Esophagus mucosa (tissue), 1 donor: Measurements from ENCODE around the gene DSG4. TPM values are rescaled to one million over a fixed set of nuclear protein-coding genes. Genes with fewer than 3 reads are reported as not detected.

Experiments
- ATAC-seq: fragments of 200-7000 bp; cut with Tn5 transposase; one replicate; pipeline ENCODE4 v1.9.1; 2020
- total RNA-seq: library from RNA; stranded (reverse); gene quantifications from one replicate; pipeline ENCODE4 v1.2.4, GENCODE V29; 2023
- donor health status: DM: yes; HTN: yes; CAD: no.

Gene DSG4
- total RNA-seq, 1 donor from 2014 or later, result not detected

DNA sequence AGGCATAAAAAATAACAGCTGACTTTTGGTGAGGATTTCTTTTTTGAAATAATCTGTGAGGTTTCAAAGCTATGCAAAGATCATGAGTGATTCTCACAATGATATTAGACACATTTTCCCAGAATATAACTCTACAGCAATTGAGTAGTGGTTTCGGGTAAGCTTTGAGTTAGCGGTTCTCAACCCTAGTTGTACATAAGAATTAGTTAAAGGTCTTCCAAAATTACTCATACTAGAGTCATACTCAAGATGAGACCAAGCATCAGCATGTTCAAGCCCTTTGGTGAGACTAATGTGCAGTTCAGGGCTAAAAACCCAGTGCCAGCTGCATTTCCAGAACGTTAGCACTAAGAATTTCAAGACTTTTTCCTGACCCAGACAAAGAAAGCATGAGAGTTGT lies 31.1 kb downstream of the DSG4 start:
- ATAC-seq, result peak; percentile 55

DNA sequence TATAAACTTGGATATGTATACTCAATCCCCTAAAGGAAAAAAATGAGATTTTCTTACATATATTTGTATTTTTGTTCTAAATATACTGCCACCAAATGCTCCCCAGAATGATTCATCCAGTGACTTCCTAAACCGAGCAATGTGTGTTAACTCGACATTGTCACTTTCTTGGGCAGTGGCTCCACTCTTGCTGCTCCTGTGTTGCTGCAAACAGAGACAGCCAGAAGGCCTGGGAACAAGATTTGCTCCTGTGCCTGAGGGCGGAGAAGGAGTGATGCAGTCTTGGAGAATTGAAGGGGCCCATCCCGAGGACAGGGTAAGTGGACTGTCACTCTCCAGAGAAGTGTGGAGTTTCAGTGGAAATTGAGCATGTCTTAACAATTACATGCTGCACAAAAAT lies 32.7 kb downstream of the DSG4 start:
- no peak for ATAC-seq

DNA sequence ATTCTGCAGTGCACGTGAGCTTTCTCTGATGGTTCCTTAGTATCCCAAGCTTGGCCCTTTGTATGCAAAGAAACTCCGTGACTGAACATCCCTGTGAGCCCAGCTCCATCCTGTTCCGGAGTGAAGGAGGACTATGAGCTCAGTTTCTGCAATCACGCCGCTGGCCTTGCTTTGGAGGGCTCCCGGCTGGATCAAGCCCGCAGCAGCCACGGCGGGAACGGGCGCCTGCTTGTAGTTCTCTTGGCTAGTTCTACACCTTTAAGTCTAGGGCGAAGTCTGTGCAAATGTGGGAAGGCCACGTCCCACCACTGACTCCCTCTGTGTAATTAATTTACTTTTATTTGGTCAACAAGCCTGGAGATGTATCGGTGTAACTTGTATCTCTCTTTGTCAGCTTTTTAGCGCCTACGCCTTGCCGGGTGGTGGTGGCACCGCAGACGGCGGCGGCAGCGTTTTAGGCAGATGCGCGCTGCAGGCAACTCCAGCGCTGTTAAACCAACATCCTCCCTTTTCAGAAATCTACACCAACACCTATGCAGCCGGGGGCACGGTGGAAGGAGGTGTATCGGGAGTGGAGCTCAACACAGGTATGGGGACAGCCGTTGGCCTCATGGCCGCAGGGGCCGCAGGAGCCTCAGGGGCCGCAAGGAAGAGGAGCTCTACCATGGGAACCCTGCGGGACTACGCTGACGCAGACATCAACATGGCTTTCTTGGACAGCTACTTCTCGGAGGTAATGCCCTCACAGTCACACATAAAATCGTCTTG lies 34.3 kb downstream of the DSG4 start:
- ATAC-seq, result no peak

DNA sequence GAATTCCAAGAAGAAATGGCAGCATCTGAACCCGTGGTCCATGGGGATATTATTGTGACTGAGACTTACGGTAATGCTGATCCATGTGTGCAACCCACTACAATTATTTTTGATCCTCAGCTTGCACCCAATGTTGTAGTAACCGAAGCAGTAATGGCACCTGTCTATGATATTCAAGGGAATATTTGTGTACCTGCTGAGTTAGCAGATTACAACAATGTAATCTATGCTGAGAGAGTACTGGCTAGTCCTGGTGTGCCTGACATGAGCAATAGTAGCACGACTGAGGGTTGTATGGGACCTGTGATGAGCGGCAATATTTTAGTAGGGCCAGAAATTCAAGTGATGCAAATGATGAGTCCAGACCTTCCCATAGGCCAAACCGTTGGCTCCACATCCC lies 36.6 kb downstream of the DSG4 start:
- ATAC-seq, result peak; percentile 11

- ATAC-seq, result no peak
Measured at GRCh38 chr18:31417850-31418249, 41.3 kb downstream of the DSG4 start.

DNA sequence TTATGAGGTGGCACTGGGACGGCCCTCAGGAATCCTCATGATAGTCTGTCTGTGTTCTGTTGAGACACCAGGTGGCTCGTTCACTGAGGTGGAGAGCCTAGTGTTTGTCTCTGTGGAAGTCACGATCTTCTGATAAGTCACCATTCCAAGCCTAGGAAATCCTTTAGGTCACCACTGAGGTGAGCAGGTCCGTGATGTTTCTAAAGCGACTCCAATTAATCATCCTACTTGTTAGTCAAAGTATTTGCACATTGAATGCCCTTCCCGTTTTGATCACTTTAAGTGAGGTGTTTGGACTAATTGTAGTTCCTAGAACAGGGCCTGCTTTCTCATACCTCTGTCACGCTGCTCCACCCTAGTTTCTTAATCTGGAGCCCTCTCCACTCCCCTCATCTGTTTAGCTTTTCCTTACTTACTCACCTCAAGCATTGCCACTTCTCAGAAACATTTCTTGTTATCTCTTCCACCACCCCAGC lies 42.9 kb downstream of the DSG4 start:
- ATAC-seq, result peak; percentile 95

DNA sequence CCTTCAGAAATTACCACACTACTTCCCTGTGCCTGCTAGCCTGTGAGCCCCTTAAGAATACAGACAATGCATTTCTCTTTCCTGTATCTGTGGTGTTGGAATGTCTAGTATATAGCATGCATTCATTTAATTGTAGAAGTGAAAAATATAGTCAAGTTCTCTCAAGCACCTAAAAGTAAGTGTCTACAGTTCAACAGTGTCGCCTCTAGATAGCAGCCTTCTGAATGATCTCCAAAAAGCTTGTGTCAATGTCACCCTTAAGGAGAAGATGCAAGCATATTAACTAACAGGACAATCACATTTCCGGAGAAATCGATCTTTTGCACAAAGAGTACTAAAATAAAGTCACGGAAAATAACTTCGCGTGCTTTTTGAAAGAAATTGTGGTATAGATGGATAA lies 43.5 kb downstream of the DSG4 start:
- no peak for ATAC-seq

GRCh38 chr18:31420524-31420923 lies 43.9 kb downstream of the DSG4 start:
- no peak for ATAC-seq

- peak; percentile 34 for ATAC-seq
Measured at GRCh38 chr18:31424383-31424988, 47.9 kb downstream of the DSG4 start.

DNA sequence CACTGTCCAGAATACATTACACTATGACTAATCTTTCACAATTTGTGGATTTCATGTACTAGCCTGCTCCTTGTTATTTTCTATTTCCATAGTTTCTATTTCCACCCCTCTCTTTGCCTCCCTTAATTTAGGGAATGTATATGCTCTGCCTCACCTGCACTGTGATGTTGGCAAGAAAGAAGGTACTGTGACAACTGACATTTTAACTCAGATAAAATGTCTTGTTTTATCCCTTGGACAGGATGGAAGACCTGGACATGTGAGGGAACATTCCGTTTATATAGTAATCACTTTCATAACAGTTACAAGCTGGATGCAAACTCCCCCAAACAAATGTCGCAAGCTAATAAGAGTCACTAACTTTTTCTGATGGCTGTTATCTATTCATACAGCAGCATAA lies 49.4 kb downstream of the DSG4 start:
- ATAC-seq, result no peak

DNA sequence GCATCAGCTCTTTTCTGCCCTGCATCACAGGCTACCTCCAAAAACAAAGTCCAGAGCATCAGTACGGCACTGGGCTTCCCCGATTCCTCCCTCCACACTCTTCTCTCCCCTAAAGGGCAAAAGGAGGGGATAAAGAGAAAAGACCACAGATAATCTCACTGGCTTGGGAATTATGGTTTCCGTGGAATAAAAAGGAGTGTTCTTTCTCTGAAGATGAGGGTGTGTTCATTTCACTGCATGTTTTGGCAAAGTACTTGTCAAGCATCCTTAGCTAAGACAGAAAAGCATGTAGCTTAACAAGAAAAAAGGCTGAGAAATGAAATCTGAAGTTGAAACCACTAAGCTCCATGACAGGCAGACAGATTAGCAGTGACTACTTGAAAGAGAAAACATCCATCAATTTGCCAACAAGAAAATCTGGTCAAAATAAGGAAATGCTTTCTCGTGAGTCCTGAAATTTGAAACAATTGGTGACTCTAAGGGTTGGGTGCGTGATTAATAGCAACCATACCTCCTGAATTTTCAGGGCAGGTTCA lies 50.4 kb downstream of the DSG4 start:
- ATAC-seq, result peak; percentile 82

DNA sequence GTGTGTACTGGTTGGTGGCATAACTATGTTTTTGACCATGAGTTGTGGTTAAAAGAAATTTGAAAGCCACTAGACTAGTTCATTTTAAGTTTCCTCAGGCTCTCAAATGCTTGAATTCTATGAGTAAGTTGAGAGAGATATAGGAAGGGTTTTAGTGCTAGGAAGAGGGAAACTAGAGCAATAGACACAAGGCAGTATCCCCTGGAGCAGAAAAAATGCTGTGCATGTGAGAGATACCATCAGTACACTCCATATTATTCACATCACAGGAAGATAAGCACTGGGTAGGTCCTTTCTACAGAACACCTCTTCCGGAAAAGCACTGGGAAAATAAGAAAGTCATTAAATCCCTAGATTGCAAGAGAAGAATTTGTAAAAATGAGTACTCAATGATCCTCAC lies 51.6 kb downstream of the DSG4 start:
- no peak for ATAC-seq

GRCh38 chr18:31429623-31430022 lies 53.0 kb downstream of the DSG4 start:
- peak; percentile 75 for ATAC-seq

DNA sequence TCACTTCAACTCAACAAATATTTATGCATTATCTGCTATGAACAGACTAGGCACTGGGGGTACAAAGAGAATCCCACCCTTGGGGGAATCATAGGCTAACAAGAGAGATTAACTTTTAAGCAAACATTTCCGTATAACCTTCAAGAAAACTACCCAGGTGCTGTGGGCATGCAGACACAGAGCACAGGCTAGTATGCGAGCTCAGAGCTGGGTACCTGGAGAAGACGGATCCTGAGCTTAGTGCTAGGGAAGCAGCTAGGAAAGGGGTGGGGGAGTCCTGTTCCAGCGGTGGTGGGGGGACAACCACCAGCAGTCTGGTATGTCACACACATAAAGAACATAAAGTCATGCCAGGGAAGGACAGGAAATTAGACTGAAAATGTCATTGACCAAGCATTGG lies 53.5 kb downstream of the DSG4 start:
- no peak for ATAC-seq

GRCh38 chr18:31430554-31430953 lies 54.0 kb downstream of the DSG4 start:
- no peak for ATAC-seq

GRCh38 chr18:31432316-31432715 lies 55.7 kb downstream of the DSG4 start:
- ATAC-seq, result no peak

DNA sequence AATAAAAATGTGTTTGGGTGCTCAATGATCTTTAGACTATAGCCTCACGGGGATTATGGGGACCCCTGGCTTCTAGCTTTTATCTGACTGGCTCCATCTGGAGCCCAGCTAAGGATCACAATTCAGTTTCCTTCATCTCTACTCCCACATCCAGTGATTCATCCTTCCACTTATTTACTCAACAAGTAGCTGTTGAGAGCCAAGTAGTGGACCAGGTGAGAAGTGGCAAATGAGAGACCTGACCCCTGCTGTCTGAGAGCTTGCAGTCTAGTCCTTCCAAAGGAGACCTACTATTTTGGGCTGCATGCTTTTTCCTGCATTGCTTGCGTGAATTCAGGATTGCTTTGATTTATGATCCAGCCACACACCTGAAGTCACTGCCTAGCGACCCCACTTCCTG lies 60.2 kb downstream of the DSG4 start:
- ATAC-seq, result no peak

- no peak for ATAC-seq
Measured at GRCh38 chr18:31438402-31438801, 61.8 kb downstream of the DSG4 start.

GRCh38 chr18:31439807-31440325 lies 63.3 kb downstream of the DSG4 start:
- ATAC-seq, result peak; percentile 92

- ATAC-seq, result peak; percentile 76
Measured at GRCh38 chr18:31440787-31441186, 64.2 kb downstream of the DSG4 start.

DNA sequence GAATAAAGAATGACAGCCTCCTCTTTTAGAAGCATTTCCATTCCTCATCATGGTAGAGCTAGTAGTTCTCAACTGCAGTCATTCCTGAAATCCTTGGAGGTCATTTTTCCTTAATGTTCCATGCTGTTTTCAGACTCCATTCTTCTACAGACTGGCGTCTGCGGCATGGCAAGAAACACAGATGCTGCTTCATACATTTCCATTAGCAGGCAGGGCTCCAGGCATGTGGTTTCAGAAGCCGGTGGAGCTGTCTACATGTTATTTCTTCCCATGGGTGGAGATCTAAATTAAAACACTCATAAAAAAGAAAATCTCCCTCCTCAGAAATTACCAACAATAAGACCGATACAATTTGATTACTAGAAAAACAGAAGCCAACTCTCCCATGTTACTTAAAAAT lies 64.9 kb downstream of the DSG4 start:
- no peak for ATAC-seq

DNA sequence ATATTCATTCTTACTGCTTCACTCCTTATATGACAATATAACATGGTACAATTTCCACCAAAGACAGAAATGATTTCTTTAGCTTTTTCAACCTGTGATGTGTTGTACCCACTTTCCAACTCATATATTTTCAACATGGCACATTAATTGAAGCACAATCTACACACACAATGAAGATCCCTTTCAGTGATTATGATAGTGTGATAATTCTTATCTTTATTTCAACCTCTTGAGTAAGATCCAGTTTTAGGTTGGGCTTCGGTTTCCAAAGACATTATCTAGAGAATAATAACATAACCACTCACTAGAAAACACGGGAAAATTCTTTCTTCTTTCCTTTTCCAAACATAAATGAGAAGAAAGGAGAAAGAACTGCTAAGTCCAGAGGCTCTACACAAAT lies 67.6 kb downstream of the DSG4 start:
- no peak for ATAC-seq

DNA sequence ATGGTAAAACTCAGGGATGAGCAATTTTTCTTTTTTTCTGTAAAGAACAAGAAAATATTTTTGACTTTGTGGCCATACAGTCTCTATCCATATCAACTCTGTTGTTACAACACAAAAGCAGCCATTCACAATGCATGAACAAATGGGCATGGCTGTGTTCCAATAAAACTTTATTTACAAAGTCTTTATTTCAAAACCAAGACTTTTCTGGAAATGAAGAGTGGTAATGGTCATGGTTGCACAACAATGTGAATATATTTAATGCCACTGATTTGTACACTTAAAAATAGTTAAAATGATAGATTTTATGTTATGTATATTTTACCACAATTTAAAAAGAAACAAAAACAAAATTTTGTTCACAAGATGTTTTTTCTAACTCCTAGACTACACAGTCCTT lies 69.3 kb downstream of the DSG4 start:
- ATAC-seq, result no peak

DNA sequence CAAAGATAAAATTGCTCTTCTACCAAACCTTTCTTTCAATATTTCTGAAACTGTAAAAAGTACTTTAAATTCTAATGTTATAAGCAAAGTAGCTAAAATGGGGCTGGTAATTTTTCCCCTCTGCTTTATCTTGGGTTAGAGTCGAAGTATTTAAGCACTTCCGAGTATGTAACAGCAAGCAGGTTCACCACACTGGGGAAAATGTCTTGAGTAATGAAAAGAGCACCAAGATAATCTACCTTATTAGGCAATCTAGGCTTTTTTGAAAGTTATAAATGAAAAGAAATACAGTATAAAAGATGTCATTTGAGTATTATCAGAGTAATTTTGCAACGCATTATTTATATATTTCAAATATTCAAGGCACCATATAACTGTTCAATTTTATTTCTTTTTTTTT lies 70.3 kb downstream of the DSG4 start:
- ATAC-seq, result no peak
